Activated naive CD4-positive, alpha-beta T cell treated with anti-CD3 and anti-CD28 coated beads, Interleukin-2, amount 50 U/mL, for 16 hours (primary cell): ENCODE results near the gene JAZF1.
"Not testable (repeated sequence)": the region's sequence is repeated elsewhere in the genome, so short reads cannot be mapped to it uniquely, and the experiment has no call there.

Experiments
- DNase-seq: peaks from one replicate; pipeline ENCODE4 v3.0.0-alpha.2; 2020

Gene JAZF1

GRCh38 chr7:27897441-27897847 is 283.2 kb downstream of the JAZF1 start:
- no peak for DNase-seq

DNA sequence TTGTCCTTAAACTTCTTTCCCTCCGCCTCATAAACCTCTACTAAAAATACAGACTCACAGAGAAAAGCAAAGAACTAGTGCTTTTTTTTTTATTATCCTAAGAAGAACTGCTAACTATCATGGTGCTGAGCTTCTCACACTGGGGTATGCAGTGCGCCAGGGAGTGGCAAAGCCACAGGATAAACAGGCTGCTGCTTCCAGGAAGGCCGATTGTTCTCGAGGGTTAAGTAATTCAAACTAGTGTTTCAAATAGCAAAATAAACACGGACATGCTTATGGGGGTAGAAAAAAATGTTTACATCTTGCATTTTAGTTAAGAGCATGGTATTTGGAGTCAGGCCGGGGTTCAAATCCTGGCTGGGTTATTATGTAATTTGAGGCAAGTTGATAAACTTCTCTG is 283.6 kb downstream of the JAZF1 start:
- DNase-seq, result no peak

- DNase-seq, result no peak
Observed at GRCh38 chr7:27895551-27895950, 285.0 kb downstream of the JAZF1 start.

DNA sequence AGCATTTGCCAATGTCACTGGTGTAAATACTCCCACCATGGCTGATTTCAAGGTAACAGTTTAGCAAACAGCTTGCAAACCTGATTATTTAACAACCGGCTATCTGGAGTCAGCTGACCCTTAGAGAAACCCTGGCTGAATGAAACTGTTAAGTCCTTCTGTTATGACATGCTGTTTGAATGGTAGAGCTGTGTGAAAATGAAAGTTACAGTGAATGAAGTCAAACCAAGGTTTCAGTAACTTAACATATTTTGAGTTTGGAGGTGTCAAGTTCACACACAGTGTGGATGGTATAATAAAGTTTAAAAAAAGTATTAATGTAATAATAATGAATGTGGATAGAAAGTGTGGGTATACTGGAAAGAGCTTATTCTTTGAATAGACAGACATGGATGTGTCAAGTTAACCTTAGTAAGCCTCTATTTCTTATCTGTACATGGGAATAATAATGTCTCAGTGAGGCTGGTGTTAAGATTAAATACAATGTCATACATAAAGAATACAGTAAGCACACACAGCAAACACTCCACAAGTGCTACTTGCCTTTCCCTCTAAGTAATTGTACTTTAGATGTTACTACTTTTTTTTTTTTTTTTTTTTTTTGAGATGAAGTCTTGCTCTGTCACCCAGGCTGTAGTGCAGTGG is 290.3 kb downstream of the JAZF1 start:
- DNase-seq, result no peak

DNA sequence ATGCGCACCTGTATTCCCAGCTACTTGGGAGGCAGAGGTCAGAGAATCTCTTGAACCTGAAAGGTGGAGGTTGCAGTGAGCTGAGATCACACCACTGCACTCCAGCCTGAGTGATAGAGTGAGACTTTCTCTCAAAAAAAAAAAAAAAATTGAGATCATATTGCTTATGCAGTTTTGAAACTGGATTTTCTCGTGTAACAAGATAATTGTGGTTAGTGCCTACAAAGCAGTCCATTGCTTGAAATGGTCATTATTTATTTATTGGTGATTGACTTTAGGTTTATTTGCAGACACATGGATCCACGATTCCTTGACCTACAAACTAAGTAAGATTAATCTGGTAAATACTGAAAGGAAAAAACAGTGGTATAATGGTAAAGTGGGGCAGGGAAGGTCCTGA is 290.8 kb downstream of the JAZF1 start:
- no peak for DNase-seq

DNA sequence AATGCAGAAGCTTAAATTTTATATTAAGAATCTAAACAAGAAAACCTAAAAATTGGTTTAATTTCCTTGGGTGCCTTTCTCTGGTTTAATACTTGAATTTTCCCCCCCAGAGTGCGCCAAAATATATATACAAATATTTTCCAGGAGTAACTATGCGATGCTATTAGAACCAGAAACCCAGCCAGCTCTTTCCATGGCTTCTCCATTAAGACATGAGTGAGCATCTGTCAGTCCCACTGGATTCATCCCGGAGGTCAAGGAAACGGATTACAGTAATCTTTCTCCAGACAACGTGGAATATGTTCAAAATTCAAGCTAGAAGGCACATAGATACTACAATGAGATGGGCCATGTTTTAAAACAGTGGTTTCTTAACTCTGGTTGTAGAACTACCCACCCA is 291.9 kb downstream of the JAZF1 start:
- no peak for DNase-seq

- not testable (repeated sequence) for DNase-seq
Observed at GRCh38 chr7:27886710-27887109, 293.9 kb downstream of the JAZF1 start.

- no peak for DNase-seq
Observed at GRCh38 chr7:27885652-27886051, 294.9 kb downstream of the JAZF1 start.

- no peak for DNase-seq
Observed at GRCh38 chr7:27883696-27884095, 296.9 kb downstream of the JAZF1 start.

- no peak for DNase-seq
Observed at GRCh38 chr7:27876756-27877155, 303.8 kb downstream of the JAZF1 start.

DNA sequence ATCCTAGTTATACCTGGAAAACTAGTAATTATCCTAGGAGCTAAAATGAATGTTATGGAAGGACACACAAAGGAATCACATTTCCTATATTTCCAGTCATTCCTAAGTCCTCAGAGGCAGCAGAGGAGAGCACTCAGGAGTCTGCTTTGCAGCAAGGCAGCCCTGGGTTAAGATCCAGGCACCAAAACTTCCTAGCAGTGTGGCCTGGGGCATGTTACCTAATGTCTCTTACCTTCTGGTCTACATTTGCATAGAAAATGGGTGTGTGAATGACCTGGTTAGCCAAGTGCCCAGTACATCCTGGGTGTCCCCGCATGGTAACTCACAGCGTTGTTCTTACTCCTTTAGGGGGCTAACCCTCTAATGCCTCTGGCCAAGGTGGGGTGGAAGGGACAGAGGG is 304.8 kb downstream of the JAZF1 start:
- DNase-seq, result no peak

DNA sequence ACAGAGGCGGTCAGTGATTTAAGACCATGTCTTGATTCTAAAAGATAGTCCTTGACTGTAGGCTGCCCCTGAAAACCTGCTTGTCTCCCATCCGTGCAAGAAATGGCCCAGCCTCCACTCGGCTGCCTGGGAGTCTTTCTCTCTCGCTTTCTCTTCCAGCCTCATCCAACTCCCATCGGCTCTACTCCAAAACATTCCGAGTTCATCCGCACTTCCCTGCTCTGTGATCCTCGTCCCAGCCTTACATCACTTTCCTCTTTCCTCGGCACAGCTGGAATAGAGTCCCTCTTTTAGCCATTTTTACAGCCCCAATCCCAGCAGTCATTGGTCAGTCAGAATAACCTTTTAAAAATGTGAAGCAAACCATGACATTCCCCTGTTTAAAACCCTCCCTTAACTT is 305.5 kb downstream of the JAZF1 start:
- no peak for DNase-seq

- DNase-seq, result no peak
Observed at GRCh38 chr7:27873981-27874957, 306.3 kb downstream of the JAZF1 start.

DNA sequence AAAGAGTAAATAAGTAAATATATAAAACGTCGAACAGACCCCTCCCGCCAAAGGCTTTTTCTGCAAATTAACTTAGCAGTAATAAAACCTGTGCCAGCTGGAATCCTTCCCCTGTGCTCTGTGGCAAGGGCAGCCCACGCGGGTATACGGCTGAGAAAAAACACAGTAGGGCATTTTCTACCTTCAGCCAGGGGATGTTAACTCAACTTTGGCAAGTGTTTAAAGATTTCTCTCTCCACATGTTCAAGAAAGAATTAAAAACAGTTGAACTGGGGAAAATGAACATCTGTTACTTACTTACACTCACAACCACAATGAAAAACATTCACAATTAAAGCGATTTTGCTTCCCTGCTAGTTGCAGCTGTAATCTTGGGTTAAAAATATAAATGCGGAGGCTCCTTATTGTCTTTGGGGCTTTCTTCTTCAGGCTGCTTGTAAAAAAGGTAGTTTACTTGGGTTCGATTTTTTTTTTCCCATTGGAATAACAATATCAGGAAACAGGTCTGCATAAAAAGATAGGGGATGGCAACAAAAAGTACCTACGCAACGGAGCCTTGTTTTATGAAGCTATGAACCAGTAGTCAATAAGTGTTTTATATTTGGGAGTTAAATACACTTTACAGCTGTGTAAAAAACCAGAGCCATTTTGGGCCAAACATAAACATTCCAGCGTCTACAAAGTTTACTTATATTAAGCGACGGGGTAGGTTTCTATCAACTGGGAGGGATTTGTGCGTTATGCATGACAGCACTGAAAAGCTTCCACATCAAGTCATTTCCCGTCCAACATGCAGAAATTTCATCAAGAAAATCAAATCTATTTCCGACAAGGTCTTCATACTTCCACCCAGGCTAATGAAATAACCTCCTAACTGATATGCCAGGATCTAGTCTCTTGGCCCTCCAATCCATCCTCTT is 308.0 kb downstream of the JAZF1 start:
- no peak for DNase-seq

GRCh38 chr7:27871866-27872265 is 308.7 kb downstream of the JAZF1 start:
- no peak for DNase-seq

GRCh38 chr7:27871086-27871485 is 309.5 kb downstream of the JAZF1 start:
- no peak for DNase-seq

- no peak for DNase-seq
Observed at GRCh38 chr7:27870595-27870994, 310.0 kb downstream of the JAZF1 start.

DNA sequence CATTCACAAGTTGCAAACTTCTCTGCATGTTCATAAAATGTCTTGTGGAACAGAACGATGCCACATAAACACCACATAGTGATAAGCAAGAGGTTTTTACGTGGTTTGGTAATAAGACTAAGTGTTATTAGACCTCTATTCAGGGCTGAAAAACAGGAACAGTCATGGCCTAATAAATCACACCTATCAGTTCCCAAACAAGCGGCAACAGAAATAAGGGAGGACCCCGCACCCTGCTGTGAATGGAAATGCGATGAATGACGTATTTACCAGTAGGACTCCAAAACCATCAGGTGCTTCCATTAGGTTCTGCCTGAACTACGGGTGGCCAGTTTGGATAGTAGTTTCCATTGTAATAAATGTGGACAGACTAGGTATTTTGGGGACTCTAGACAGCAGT is 311.5 kb downstream of the JAZF1 start:
- DNase-seq, result no peak

DNA sequence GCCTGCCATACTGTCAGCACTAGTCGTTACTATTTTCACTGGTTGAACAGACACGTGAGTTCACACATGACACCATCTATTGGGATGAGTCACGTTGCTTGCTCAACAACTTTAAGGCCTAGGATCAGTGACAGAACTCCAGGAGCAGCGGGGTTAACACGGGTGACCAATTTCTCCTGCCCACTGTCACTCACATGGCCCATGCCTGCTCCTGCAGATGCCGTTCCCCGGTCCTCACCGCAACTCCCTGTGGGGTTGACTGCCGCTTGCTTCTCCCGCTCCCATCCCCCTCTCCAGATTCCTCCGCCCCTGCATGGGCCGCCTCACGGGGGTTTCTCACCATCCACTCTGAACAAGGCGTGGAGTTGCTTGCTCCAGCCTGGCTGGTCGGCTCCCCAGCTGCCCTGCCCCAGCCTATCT is 312.5 kb downstream of the JAZF1 start:
- DNase-seq, result no peak

DNA sequence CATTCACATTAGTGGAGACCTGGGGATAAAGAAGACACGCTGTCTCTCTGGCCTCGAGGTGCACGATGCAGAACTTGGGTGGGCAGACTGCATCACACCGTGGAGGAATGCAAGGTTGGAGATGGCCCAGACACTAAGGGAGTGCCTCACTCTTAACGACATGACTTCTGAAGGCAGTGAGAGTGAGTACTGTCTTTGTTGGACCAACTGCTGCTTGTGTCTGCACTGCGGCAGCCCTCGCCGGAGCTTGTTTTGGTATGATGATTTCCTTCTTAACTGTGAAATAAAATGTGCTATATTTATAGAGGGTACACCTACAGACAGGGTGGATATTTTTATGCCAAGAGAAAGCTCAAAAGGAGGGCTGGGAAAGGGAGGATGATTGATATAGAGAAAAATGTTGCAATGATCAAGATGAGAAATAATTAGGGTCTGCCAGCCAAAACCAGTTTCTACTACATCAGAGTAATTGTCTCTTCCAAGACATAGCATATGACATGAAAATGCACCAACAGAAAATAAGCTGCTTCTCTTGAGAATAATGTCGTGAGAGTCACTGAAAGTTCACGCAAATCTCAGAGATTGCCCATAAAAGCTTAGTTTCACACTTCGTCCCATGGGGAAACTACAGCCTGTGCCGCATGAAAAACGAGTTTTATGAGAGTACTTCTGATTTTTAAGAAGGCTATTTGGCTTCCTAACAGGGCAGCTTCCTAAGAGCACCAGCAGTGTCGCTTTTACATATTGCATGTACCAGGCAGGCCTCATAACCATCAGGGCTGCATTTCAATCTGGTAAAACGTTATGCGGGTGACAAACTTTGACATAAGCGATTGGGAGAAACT is 313.5 kb downstream of the JAZF1 start:
- no peak for DNase-seq

- no peak for DNase-seq
Observed at GRCh38 chr7:27866256-27866655, 314.3 kb downstream of the JAZF1 start.

DNA sequence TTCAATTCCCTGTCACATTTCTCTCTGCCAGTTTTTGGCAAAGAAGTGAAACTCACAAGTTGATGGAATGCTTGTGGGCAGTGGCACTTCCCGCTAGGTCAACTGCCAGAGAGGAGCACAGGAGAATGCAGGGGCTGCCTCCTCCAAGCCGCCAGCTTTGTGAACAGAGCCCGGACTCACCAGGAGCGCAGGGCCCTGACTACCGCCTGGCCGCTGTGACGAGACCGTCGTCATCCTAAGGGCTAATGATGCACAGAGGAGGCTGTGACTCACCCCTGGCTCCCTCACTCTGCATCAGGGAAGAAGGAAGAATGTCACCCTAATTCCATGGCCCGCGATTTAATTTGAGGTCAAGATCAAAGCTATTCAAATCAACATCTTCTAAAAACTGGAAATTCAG is 316.7 kb downstream of the JAZF1 start:
- no peak for DNase-seq
